ENCODE measurements around the gene ST7.

The ST7 gene

GRCh38 chr7:117185124-117185523, 231.8 kb downstream of the ST7 start:
- H3K9me3 ChIP-seq (ENCODE audit: control insufficient read depth, low read length), result no peaks in the 10 kb centered on the region
- no peaks in the 10 kb centered on the region for H3K4me1 ChIP-seq (ENCODE audit: control insufficient read depth, insufficient read depth, low read length, poor library complexity, severe bottlenecking)
- no peaks in the 10 kb centered on the region for H3K27me3 ChIP-seq (replicated peaks; ENCODE audit: control insufficient read depth, insufficient read depth, low read length, poor library complexity, severe bottlenecking)
- H3K27ac ChIP-seq (ENCODE audit: insufficient read depth, low read length, poor library complexity, severe bottlenecking), result no peak overlapping the region
- DNase-seq, result no peak
- no peaks in the 10 kb centered on the region for H3K36me3 ChIP-seq (ENCODE audit: control insufficient read depth, insufficient read depth, low read length)
- H3K4me3 ChIP-seq (ENCODE audit: insufficient read depth, low read depth, low read length, poor library complexity, severe bottlenecking), result no peak overlapping the region

GRCh38 chr7:117186218-117187010, 233.1 kb downstream of the ST7 start:
- DNase-seq, result no peak

GRCh38 chr7:117188376-117188775, 235.1 kb downstream of the ST7 start:
- H3K27me3 ChIP-seq (replicated peaks; ENCODE audit: control insufficient read depth, insufficient read depth, low read length, poor library complexity, severe bottlenecking), result no peaks in the 10 kb centered on the region
- no peak overlapping the region for H3K27ac ChIP-seq (ENCODE audit: insufficient read depth, low read length, poor library complexity, severe bottlenecking)
- no peaks in the 10 kb centered on the region for H3K9me3 ChIP-seq (ENCODE audit: control insufficient read depth, low read length)
- H3K4me1 ChIP-seq (ENCODE audit: control insufficient read depth, insufficient read depth, low read length, poor library complexity, severe bottlenecking), result no peaks in the 10 kb centered on the region
- no peaks in the 10 kb centered on the region for H3K36me3 ChIP-seq (ENCODE audit: control insufficient read depth, insufficient read depth, low read length)
- H3K4me3 ChIP-seq (ENCODE audit: insufficient read depth, low read depth, low read length, poor library complexity, severe bottlenecking), result no peak overlapping the region
- no peak for DNase-seq

More at GRCh38 chr7:117186218-117187010, 233.1 kb downstream of the ST7 start:
- no peak overlapping the region for H3K27ac ChIP-seq (ENCODE audit: insufficient read depth, low read length, poor library complexity, severe bottlenecking)
- H3K36me3 ChIP-seq (ENCODE audit: control insufficient read depth, insufficient read depth, low read length), result no peaks in the 10 kb centered on the region
- no peaks in the 10 kb centered on the region for H3K4me1 ChIP-seq (ENCODE audit: control insufficient read depth, insufficient read depth, low read length, poor library complexity, severe bottlenecking)
- H3K9me3 ChIP-seq (ENCODE audit: control insufficient read depth, low read length), result no peaks in the 10 kb centered on the region
- no peak overlapping the region for H3K4me3 ChIP-seq (ENCODE audit: insufficient read depth, low read depth, low read length, poor library complexity, severe bottlenecking)
- H3K27me3 ChIP-seq (replicated peaks; ENCODE audit: control insufficient read depth, insufficient read depth, low read length, poor library complexity, severe bottlenecking), result no peaks in the 10 kb centered on the region

- H3K4me1 ChIP-seq (ENCODE audit: control insufficient read depth, insufficient read depth, low read length, poor library complexity, severe bottlenecking), result no peaks in the 10 kb centered on the region
- H3K4me3 ChIP-seq (ENCODE audit: insufficient read depth, low read depth, low read length, poor library complexity, severe bottlenecking), result no peak overlapping the region
- DNase-seq, result no peak
- no peaks in the 10 kb centered on the region for H3K9me3 ChIP-seq (ENCODE audit: control insufficient read depth, low read length)
- no peaks in the 10 kb centered on the region for H3K36me3 ChIP-seq (ENCODE audit: control insufficient read depth, insufficient read depth, low read length)
- no peak overlapping the region for H3K27ac ChIP-seq (ENCODE audit: insufficient read depth, low read length, poor library complexity, severe bottlenecking)
- no peaks in the 10 kb centered on the region for H3K27me3 ChIP-seq (replicated peaks; ENCODE audit: control insufficient read depth, insufficient read depth, low read length, poor library complexity, severe bottlenecking)
Observed at GRCh38 chr7:117188949-117189592, 235.8 kb downstream of the ST7 start.

GRCh38 chr7:117190104-117190503, 236.8 kb downstream of the ST7 start:
- DNase-seq, result no peak
- H3K4me3 ChIP-seq (ENCODE audit: insufficient read depth, low read depth, low read length, poor library complexity, severe bottlenecking), result no peak overlapping the region
- no peak overlapping the region for H3K27ac ChIP-seq (ENCODE audit: insufficient read depth, low read length, poor library complexity, severe bottlenecking)
- H3K4me1 ChIP-seq (ENCODE audit: control insufficient read depth, insufficient read depth, low read length, poor library complexity, severe bottlenecking), result no peaks in the 10 kb centered on the region
- H3K36me3 ChIP-seq (ENCODE audit: control insufficient read depth, insufficient read depth, low read length), result no peaks in the 10 kb centered on the region
- no peaks in the 10 kb centered on the region for H3K9me3 ChIP-seq (ENCODE audit: control insufficient read depth, low read length)
- no peaks in the 10 kb centered on the region for H3K27me3 ChIP-seq (replicated peaks; ENCODE audit: control insufficient read depth, insufficient read depth, low read length, poor library complexity, severe bottlenecking)

GRCh38 chr7:117190746-117191435, 237.6 kb downstream of the ST7 start:
- DNase-seq, result no peak
- H3K4me1 ChIP-seq (ENCODE audit: control insufficient read depth, insufficient read depth, low read length, poor library complexity, severe bottlenecking), result no peaks in the 10 kb centered on the region
- H3K36me3 ChIP-seq (ENCODE audit: control insufficient read depth, insufficient read depth, low read length), result no peaks in the 10 kb centered on the region
- H3K27ac ChIP-seq (ENCODE audit: insufficient read depth, low read length, poor library complexity, severe bottlenecking), result no peak overlapping the region
- no peaks in the 10 kb centered on the region for H3K9me3 ChIP-seq (ENCODE audit: control insufficient read depth, low read length)
- no peak overlapping the region for H3K4me3 ChIP-seq (ENCODE audit: insufficient read depth, low read depth, low read length, poor library complexity, severe bottlenecking)
- H3K27me3 ChIP-seq (replicated peaks; ENCODE audit: control insufficient read depth, insufficient read depth, low read length, poor library complexity, severe bottlenecking), result no peaks in the 10 kb centered on the region

GRCh38 chr7:117192108-117192507, 238.8 kb downstream of the ST7 start:
- no peak for DNase-seq

GRCh38 chr7:117193564-117193963, 240.3 kb downstream of the ST7 start:
- Histone ChIP-seq H3K4me3 (ENCODE audit: insufficient read depth, low read depth, low read length, poor library complexity, severe bottlenecking) (no peak overlapping the region), H3K36me3 (ENCODE audit: control insufficient read depth, insufficient read depth, low read length) (no peaks in the 10 kb centered on the region), H3K27ac (ENCODE audit: insufficient read depth, low read length, poor library complexity, severe bottlenecking) (no peak overlapping the region), H3K4me1 (ENCODE audit: control insufficient read depth, insufficient read depth, low read length, poor library complexity, severe bottlenecking) (no peaks in the 10 kb centered on the region), H3K9me3 (ENCODE audit: control insufficient read depth, low read length) (no peaks in the 10 kb centered on the region), H3K27me3 (replicated peaks; ENCODE audit: control insufficient read depth, insufficient read depth, low read length, poor library complexity, severe bottlenecking) (no peaks in the 10 kb centered on the region)
- DNase-seq, result no peak

More at GRCh38 chr7:117192108-117192507, 238.8 kb downstream of the ST7 start:
- H3K4me3 ChIP-seq (ENCODE audit: insufficient read depth, low read depth, low read length, poor library complexity, severe bottlenecking), result no peak overlapping the region
- H3K4me1 ChIP-seq (ENCODE audit: control insufficient read depth, insufficient read depth, low read length, poor library complexity, severe bottlenecking), result no peaks in the 10 kb centered on the region
- no peaks in the 10 kb centered on the region for H3K36me3 ChIP-seq (ENCODE audit: control insufficient read depth, insufficient read depth, low read length)
- H3K9me3 ChIP-seq (ENCODE audit: control insufficient read depth, low read length), result no peaks in the 10 kb centered on the region
- no peaks in the 10 kb centered on the region for H3K27me3 ChIP-seq (replicated peaks; ENCODE audit: control insufficient read depth, insufficient read depth, low read length, poor library complexity, severe bottlenecking)
- H3K27ac ChIP-seq (ENCODE audit: insufficient read depth, low read length, poor library complexity, severe bottlenecking), result no peak overlapping the region

GRCh38 chr7:117194445-117194844, 241.1 kb downstream of the ST7 start:
- Histone ChIP-seq H3K27me3 (replicated peaks; ENCODE audit: control insufficient read depth, insufficient read depth, low read length, poor library complexity, severe bottlenecking) (no peaks in the 10 kb centered on the region), H3K4me1 (ENCODE audit: control insufficient read depth, insufficient read depth, low read length, poor library complexity, severe bottlenecking) (no peaks in the 10 kb centered on the region), H3K9me3 (ENCODE audit: control insufficient read depth, low read length) (no peaks in the 10 kb centered on the region), H3K4me3 (ENCODE audit: insufficient read depth, low read depth, low read length, poor library complexity, severe bottlenecking) (no peak overlapping the region), H3K27ac (ENCODE audit: insufficient read depth, low read length, poor library complexity, severe bottlenecking) (no peak overlapping the region), H3K36me3 (ENCODE audit: control insufficient read depth, insufficient read depth, low read length) (no peaks in the 10 kb centered on the region)
- DNase-seq, result no peak
